GM06990 (cell line): ENCODE results near the gene GTPBP3.

ENCODE experiments used
- DNase-seq: peaks from one replicate; pipeline ENCODE4 v3.0.0-alpha.2; 2011; ENCODE audit not compliant: insufficient read length; ENCODE audit errors: extremely low read depth
- H3K27me3 ChIP-seq: replicated peaks from 2 replicates; pipeline ENCODE4 v1.6.0; 2011; ENCODE audit warnings: low read length; ENCODE audit not compliant: control insufficient read depth, insufficient read depth
- H3K36me3 ChIP-seq: 2 replicates; pipeline ENCODE4 v1.5.1; 2011; ENCODE audit warnings: low read length; ENCODE audit not compliant: control insufficient read depth, insufficient read depth
- H3K4me3 ChIP-seq: replicated peaks from 2 replicates; pipeline ENCODE4 v1.5.1; 2011; ENCODE audit warnings: low read depth, mild to moderate bottlenecking, control low read depth, low read length
- TF ChIP-seq, protein P1 (sequence below): IDR thresholded peaks from 2 replicates; pipeline ENCODE4 v1.5.1; 2011; ENCODE audit warnings: low read length, control low read depth, mild to moderate bottlenecking, inconsistent platforms; ENCODE audit not compliant: insufficient read depth, poor library complexity, severe bottlenecking

Gene GTPBP3

DNA sequence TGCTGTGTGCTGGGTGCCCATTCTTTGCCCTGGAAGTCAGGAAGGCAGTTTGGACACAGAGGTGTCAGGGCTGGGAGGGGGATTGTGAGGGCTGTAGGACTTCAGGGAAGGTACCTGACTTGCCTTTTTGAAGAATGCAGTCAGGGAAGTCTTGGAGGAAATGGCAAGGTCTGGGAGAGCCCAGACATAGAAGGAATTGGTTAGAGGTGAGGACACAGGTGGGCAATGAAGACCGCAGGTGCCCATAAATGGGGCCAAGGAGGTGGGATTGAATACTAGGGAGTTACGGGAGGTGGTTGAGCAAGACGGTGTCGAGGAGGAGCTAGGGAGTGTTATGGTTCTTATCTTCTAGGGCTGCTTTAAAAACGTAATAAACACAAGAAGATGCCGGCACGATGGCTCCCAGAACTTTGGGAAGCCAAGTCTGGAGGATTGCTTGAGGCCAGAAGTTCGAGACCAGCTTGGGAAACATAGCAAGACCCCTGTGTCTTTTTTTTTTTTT lies 29.4 kb upstream of the GTPBP3 start:
- TF ChIP-seq, protein P1, sequence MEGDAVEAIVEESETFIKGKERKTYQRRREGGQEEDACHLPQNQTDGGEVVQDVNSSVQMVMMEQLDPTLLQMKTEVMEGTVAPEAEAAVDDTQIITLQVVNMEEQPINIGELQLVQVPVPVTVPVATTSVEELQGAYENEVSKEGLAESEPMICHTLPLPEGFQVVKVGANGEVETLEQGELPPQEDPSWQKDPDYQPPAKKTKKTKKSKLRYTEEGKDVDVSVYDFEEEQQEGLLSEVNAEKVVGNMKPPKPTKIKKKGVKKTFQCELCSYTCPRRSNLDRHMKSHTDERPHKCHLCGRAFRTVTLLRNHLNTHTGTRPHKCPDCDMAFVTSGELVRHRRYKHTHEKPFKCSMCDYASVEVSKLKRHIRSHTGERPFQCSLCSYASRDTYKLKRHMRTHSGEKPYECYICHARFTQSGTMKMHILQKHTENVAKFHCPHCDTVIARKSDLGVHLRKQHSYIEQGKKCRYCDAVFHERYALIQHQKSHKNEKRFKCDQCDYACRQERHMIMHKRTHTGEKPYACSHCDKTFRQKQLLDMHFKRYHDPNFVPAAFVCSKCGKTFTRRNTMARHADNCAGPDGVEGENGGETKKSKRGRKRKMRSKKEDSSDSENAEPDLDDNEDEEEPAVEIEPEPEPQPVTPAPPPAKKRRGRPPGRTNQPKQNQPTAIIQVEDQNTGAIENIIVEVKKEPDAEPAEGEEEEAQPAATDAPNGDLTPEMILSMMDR, result no peak
- Histone ChIP-seq H3K36me3 (peaks cover 5% of the 10 kb centered on the region), H3K27me3 (no peaks in the 10 kb centered on the region), H3K4me3 (no peak overlapping the region)
- no peak for DNase-seq

DNA sequence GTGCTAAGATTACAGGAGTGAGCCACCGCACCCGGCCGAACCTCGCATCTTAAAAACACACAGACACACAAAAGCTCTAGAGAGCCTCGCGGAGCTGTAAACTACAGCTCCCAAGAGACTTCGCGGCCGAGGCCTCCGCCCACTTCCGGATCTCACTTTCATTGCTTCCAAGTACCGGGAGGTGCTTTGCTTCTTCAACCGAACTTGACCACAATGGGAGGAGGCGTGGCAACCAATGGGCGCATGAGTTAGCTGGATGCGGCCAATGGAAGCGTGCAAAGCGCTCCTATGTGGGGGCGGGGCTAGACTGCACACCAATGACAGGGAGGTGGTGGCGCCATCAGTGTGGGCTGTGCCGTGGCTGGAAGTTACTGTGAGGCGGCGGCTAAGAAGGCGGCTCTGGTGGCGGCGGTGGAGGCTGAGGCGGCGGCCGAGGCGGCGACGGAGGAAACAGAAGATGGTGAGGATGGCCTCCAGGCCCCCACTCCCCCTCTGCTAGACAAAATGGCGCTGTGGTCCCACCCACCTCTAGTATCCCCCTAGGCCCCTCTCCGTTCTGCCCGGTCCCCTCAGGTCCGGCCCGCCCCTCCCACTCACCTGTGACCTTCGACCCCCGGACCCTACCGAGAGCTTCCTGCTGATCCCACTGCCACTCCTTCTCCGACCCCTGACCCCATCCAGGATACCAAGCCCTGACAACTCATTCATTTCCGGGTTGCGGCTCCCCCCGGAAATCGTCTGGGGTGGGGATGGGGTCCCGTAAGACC lies 28.0 kb upstream of the GTPBP3 start, which contains the start of gene DDA1:
DDA1 (plus strand) TSS at position 366 of the 767 bp plus-strand sequence; CDS start at position 458, 92 bp downstream.
- peak; percentile 93 for DNase-seq
- peak within 1 kb of the TSS; percentile 92 for H3K4me3 ChIP-seq
- peaks cover 11% of the 10 kb centered on the region for H3K36me3 ChIP-seq
- no peaks in the 10 kb centered on the region for H3K27me3 ChIP-seq
- TF ChIP-seq, protein P1, result no peak

DNA sequence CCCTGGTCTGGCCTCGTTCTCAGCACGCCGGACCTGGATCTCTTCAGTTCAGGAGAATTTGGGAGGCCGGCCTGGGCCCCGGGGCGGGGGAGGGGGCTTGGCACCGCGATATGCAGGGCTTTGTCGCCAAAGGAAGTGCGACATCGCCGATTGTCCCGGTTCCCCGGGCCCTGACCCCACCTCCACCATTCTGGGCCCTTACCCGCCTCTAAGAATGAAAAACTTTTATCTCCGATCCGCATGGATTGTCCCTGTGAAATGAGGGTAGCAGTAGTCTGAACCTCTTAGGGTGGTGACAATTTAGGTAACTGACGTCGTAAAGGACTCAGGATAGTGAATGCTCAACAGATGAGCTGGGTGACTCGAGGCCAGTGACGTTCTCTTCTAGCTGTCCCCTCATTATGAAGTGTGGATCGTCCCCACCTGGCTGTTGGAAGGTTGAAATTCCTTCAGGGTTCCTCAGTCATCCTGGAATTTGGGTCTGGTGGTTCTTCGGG lies 27.3 kb upstream of the GTPBP3 start:
- peak overlapping the region; percentile 92 for H3K4me3 ChIP-seq
- H3K36me3 ChIP-seq, result peaks cover 15% of the 10 kb centered on the region
- H3K27me3 ChIP-seq, result no peaks in the 10 kb centered on the region
- TF ChIP-seq, protein P1, result no peak
- DNase-seq, result no peak

DNA sequence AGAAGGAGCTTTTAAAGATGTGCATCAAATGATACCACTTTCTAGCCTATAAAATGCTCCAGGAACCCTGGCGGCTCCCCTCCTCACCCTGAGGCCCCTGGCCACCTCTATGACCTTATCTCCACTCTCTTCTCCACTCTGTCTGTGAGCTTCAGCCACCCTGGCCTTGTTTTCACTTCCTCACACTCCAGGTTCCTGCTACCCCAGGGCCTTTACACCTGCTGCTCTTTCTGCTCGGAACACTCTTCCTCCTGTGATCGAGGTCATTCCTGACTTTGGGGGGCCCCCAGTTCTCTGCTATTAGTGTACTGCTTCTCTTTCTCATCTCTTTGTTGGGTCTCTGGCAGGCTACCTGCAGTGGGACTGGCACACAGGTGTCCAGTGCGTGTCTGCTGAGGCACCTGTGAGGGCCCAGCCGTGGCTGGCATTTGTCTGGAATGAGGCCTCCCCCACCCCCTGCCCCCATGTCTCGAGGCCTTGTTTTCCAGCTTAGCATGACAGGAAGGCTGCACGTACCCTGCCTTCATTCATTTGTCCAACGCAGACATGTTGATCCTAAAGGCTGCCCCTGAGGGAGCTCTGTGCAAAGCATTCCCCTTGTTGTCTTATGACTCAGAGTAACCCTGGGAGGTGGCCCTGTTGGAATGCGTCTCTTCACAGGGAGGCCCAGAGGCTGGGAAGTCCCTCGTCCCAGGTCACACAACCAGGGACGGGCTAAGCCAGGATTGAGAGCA lies 25.7 kb upstream of the GTPBP3 start:
- TF ChIP-seq, protein P1, result no peak
- Histone ChIP-seq H3K4me3 (no peak overlapping the region), H3K36me3 (peaks cover 21% of the 10 kb centered on the region), H3K27me3 (no peaks in the 10 kb centered on the region)
- DNase-seq, result no peak

DNA sequence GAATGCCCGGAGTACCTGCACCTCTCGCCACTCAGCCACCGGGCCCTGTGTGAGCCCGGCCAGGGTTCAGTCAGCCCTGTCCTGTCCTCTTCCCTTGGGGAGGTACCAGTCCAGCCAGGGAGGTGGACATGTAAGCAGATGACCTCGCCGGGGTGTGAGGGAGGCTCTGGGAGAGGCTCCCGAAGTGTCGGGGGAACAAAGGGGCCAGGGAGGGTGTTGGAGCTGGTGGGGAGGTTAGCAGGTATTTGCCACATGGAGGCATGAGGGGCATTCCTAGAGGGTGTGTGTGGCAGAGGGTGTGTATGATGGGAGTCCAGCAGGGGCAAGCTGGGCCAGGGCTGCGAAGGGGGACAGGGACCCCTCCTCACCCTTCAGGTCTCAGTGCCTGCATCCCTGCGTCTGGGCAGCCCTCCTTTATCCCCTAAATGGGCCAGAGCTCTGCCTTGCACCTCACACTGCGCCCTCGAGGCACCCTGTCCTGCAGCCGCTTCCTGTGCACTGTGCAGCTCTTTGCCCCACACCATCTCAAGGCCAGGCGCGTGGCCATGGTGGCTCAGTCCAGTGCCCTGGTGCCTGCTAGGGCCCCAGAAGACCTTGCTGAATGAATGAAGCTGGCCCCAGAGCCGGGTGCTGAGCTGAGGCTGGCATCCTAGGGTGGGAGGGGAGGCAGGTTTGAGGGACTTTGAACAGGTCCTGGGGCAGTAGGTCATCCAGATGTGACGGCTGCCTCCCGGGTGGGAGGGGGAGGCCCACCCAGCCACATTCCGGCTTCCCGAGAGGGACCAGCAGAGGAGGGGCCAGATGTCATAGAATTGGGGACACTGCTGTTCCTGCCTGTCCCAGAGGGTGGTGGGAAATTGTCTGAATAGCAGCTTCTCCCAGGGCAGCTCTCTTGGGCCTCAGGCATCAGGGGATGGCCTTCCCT lies 24.9 kb upstream of the GTPBP3 start:
- no peak for DNase-seq
- H3K27me3 ChIP-seq, result no peaks in the 10 kb centered on the region
- TF ChIP-seq, protein P1, result no peak
- H3K4me3 ChIP-seq, result no peak overlapping the region
- peaks cover 21% of the 10 kb centered on the region for H3K36me3 ChIP-seq
